ENCODE measurements around the gene GIPC1. TPM values are rescaled to one million over a fixed set of nuclear protein-coding genes. Genes with fewer than 3 reads are reported as not detected.

Gene GIPC1
- total RNA-seq, 1 experiment from 2014 or later, result 140 TPM

- DNase-seq (ENCODE audit: low read depth), result no peak
Measured at GRCh38 chr19:14494910-14495671, 836 bp downstream of the GIPC1 start.

- no peak for DNase-seq (ENCODE audit: low read depth)
Measured at GRCh38 chr19:14494411-14494810, 1.5 kb downstream of the GIPC1 start.

GRCh38 chr19:14492756-14493337 lies 3.1 kb downstream of the GIPC1 start:
- DNase-seq (ENCODE audit: low read depth), result no peak

DNA sequence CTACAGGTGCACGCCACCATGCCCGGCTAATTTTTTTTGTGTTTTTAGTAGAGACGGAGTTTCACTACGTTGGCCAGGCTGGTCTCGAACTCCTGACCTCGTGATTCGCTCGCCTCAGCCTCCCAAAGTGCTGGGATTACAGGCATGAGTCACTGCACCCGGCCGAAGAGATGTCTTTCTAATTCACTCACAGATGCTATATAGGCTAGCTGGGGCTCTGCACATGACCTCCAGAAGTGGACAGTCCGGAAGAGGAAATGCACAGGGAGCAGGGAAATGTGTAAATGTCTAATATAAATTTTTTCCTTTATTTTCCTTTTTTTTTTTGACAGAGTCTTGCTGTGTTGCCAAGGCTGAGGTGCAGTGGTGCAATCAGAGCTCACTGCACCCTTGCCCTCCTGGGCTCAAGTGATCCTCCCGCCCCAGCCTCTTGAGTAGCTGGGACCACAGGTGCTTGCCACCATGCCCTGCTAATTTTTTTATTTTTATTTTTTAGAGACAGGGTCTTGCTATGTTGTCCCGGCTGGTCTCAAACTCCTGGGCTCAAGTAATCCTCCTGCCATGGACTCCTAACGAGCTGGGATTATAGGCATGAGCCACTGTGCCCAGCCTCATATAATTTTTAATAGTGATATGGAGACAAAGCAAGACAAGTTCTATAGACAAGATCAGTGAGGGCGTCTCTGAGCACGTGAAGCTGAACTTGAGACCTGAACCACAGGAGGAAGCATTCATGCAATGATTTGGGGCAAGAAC lies 8.4 kb downstream of the GIPC1 start:
- DNase-seq (ENCODE audit: low read depth), result no peak

GRCh38 chr19:14482172-14482941 lies 13.6 kb downstream of the GIPC1 start:
- no peak for DNase-seq (ENCODE audit: low read depth)

- no peak for DNase-seq (ENCODE audit: low read depth)
Measured at GRCh38 chr19:14480700-14481079, 15.2 kb downstream of the GIPC1 start.

GRCh38 chr19:14479975-14480699 lies 15.8 kb downstream of the GIPC1 start:
- no peak for DNase-seq (ENCODE audit: low read depth)

DNA sequence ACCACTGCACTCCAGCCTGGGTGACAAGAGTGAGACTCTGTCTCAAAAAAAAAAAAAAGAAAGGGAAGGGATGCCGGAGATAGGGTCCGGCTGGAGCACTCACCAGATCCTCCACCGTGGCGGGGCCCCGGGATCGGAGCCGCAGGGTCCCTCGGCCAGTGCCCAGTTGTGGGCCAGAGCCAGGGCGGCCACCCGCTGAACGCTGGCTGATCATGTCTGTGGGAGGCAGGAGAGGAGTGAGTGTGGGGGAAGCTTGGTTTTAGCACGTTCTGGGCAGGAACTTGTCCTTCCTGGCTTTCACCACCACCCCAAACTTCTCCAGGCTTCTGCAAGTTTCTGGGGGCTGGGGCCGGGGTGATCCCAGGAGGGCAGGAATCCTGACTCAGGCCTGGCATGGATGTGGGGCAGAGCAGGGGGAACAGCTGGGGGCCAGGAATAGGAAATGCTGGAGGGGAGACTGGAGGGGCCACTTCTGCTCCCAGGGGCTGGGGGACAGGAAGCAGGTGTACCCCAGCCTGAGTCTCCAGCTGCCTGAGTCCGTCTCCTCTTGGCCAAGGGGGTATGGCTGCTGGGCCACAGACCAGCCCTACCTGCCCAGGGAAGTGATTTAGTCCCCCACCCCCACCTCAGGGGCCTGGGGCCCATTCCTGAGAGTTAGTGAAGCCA lies 16.5 kb downstream of the GIPC1 start:
- DNase-seq (ENCODE audit: low read depth), result no peak

DNA sequence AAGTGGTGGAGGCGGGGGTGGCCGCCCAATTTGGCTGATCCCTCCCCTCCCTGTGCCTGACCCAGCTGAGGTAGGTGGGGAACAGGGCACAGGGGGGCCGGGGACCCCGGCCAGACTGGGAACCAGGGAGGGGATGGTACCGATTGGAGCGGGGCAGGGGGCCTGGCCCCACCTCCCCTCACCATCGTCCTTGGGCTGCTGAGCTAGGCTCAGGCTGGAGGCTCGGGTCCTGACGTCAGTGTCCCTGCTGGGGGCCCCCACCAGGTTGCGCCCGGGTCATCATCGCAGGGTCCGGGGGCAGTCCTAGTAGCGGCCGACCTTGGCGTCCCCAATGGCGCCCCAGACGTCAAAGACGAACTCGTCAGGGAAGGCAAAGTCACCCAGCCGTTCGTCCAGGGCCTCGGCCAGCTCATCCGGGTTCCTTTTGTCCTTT lies 17.8 kb downstream of the GIPC1 start:
- DNase-seq (ENCODE audit: low read depth), result no peak

DNA sequence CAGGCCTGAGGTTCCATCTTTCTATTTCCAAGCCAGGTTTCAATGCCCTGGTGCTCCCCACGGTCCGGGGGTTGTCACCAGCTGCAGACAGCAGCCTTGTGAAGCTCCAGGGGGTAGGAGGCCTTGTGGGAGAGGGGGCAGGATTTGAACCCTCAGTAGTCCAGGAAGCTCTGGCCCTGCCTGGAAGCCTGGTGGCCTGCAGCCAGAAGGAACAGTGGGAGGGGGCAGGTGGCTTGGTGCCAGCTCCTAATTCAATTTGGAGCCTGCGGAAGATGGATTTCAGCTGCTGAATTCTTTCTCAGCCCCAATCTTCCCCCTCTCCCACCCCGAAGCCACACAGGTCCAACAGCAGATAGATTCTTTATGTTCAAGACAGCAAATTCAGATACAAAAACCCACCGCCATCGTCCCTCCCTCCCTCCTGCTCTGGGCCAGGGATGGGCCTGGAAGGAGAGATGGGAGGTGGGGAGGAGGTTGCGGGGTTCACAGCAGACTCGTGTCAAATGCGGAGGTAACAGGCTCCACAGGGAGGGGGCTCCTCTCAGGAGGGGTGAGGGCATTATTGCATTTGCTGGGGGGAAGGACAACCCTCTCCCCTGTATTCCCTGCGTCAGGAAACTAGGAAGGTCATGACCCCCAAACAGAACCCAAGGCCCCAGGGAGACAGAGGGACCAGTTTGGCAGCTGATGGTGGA lies 18.4 kb downstream of the GIPC1 start:
- DNase-seq (ENCODE audit: low read depth), result no peak

DNA sequence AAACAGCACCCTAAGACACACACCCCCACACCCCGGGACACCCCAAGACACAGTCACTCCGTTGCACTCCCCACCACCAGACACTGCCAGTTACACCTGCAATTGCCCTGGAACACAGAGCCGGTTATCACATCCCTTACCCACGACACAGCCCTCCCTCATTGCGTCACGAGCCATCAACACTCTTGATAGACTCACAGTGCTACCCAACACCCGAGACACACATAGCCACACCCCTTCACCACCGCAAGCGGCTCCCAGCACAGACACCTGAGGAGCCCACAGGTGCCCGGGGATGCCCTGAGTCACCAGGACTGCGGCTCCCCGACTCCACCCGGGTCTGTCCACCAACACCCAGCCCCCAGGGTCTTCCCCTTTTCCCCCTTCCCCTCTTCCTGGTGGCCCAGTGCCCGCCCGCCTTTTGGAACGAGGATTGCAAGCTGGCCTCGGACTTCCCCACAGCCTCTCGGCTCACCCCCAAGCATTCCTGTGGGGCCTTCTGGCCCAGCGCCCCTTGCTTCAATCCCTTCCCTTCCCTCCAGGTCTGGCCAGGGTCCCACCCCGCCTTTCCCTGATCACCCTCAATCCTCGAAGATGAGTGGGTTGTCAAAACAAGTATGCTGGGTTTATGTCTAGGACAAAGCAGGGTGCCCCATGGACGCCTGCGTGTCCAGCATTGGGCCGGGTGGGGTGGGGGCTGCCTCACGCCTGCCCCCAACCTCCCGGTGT lies 19.1 kb downstream of the GIPC1 start:
- DNase-seq (ENCODE audit: low read depth), result peak; percentile 73

GRCh38 chr19:14476327-14476672 lies 19.6 kb downstream of the GIPC1 start:
- DNase-seq (ENCODE audit: low read depth), result no peak

- no peak for DNase-seq (ENCODE audit: low read depth)
Measured at GRCh38 chr19:14475251-14476073, 20.5 kb downstream of the GIPC1 start, which contains the start of gene PTGER1. Gene PTGER1, minus strand, starts transcription at chr19:14475354. Its CDS starts 1,034 bp downstream, at chr19:14474320.

DNA sequence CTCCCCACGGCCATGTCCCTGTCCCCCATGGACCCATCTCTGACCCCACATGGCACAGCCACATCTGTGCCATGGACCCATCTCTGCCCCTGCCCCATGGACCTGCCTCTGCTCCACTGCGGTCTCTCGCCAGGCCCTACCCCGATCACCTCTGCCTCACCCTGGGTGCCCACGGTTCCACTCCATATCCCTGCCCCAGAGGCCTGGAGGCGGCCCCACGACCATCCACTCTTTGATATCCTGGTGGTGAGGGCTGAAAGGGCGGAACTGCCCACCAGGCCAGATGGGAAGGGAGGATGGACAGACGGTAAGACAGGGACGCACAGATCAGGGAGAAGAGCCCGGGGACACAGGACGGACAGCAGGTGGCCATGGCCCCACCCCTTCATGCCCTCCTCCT lies 21.1 kb downstream of the GIPC1 start:
- no peak for DNase-seq (ENCODE audit: low read depth)

DNA sequence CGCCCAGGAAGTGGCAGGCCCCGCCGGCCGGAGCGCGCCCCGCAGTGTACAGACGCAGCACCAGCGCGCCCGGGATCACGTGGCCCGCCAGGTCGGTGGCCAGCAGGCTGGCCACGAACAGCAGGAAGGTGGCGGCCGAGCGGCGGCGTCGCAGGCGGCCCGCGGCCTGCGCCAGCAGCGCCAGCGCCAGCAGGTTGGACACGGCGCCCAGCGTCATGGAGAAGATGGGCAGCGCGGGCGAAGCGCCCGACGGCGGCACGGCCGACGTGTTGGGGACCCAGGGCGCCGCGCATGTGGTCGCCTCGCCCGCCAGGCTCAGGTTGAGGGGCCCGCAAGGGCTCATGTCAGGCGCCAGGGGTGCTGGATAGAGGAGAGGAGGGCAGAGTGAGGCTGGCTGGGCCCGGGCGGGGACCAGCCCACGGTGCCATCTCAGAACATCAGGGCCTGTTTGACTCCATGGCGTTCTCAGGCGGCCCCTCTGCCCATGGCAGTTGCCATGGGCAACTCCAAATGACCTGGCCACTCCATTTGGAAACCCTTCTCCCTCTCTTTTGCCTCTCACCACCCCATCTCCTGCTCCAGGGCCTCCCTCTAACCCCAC lies 21.8 kb downstream of the GIPC1 start:
- no peak for DNase-seq (ENCODE audit: low read depth)

DNA sequence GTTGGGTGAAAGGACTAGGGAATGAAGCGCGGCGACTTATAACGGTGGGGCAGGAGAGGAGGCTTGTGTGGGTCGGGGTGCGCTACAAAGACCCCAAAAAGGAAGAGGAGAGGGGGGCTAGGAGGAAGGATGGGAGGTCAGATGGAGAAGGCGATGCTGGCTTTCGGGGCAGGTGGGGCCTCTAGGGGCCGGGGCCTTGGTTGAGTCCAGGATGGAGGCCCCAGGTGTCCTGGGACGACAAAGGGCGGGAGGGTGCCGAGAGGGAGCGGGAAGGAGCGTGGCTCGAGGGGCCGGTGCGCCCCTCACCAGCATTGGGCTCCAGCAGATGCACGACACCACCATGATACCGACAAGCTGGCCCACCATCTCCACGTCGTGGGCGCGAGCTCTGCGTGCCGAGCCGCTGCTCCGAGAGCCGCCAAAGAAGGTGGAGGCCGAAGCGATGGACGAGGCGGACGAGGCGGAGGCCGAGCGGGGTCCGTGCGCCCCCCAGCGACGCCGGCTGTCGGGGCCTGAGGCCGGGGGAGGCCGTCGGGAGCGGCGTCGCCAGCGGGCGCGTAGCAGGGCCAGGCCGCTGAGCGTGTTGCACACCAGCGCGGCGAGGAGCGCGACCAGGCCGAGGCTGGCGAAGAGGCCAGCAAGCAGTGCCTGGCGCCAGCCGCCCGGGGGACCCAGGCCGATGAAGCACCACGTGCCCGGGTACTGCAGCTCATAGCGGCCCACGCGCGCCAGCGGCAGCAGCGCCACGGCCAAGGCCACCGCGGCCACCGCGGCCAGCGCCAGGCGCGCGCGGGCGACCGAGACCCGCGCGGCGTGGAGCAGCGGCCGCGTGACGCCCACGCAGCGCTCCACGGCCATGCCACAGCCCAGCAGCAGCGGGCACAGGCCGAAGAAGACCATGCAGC lies 22.6 kb downstream of the GIPC1 start:
- no peak for DNase-seq (ENCODE audit: low read depth)

Measured in LHCN-M2 (cell line).